Measurements from ENCODE around the gene GALNT12.

The GALNT12 gene

GRCh38 chr9:98797491-98797890 is 10.0 kb upstream of the GALNT12 start:
- TF ChIP-seq, protein P1, sequence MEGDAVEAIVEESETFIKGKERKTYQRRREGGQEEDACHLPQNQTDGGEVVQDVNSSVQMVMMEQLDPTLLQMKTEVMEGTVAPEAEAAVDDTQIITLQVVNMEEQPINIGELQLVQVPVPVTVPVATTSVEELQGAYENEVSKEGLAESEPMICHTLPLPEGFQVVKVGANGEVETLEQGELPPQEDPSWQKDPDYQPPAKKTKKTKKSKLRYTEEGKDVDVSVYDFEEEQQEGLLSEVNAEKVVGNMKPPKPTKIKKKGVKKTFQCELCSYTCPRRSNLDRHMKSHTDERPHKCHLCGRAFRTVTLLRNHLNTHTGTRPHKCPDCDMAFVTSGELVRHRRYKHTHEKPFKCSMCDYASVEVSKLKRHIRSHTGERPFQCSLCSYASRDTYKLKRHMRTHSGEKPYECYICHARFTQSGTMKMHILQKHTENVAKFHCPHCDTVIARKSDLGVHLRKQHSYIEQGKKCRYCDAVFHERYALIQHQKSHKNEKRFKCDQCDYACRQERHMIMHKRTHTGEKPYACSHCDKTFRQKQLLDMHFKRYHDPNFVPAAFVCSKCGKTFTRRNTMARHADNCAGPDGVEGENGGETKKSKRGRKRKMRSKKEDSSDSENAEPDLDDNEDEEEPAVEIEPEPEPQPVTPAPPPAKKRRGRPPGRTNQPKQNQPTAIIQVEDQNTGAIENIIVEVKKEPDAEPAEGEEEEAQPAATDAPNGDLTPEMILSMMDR (IDR thresholded peaks at IDR 0.05; ENCODE audit: insufficient read depth, low read length, missing control alignments): no peak
- DNase-seq (ENCODE audit: low read depth, low spot score): no peak
- H3K4me3 ChIP-seq (ENCODE audit: low read depth, low read length): no peak overlapping the region
- CTCF ChIA-PET: interaction anchor here (0.6 to 15.7 kb wide), 7 partner anchors 10 to 541 kb away, joined by 3 to 202 read pairs (median 3); partner anchors contain the start of gene GALNT12
- POLR2A ChIA-PET: no interaction called here

DNA sequence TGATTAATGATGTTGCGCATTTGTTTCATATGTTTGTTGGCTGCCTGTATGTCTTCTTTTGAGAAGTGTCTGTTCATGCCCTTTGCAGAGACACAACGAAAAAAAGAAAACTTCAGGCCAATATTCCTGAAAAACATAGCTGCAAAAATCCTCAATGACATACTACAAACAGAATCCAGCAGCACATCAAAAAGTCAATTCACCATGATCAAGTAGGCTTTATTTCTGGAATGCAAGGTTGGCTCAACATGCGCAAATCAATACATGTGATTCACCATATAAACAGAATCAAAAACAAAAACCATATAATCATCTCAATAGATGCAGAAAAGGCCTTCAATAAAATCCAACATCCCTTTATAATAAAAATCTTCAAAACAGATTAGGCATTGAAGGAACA is 9.2 kb upstream of the GALNT12 start:
- H3K4me3 ChIP-seq (ENCODE audit: low read depth, low read length): no peak overlapping the region
- TF ChIP-seq, protein P1 (IDR thresholded peaks at IDR 0.05; ENCODE audit: insufficient read depth, low read length, missing control alignments): no peak
- POLR2A ChIA-PET: no interaction called here
- DNase-seq (ENCODE audit: low read depth, low spot score): no peak
- CTCF ChIA-PET: interaction anchor here (1.1 to 15.7 kb wide), 5 partner anchors 9 to 495 kb away, joined by 3 to 202 read pairs (median 4); partner anchors contain the start of gene GALNT12

DNA sequence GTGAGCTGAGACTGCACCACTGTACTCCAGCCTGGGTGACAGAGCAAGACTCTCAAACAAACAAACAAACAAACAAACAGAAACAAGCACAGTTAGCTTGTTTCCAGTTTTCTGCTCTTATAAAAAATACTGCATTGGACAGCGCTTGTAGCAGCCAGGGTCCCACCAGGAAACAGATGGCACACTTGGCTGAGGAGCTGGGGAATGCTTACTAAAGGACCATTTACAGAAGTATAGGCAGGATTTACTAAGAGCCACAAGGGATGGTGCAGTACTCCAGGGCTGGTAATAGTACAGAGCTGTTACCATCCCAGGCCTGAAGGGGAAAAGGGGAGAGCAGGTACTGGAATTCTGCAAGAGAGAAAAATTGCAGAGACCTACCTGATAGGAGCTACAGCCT is 5.9 kb upstream of the GALNT12 start:
- no peak overlapping the region for H3K4me3 ChIP-seq (ENCODE audit: low read depth, low read length)
- no peak for DNase-seq (ENCODE audit: low read depth, low spot score)
- CTCF ChIA-PET: interaction anchor here (1.3 to 12.5 kb wide), 3 partner anchors 7 to 201 kb away, joined by 3 to 116 read pairs (median 13); partner anchors contain the start of gene ANKS6
- TF ChIP-seq, protein P1 (IDR thresholded peaks at IDR 0.05; ENCODE audit: insufficient read depth, low read length, missing control alignments): no peak
- POLR2A ChIA-PET: no interaction called here

- DNase-seq (ENCODE audit: low read depth, low spot score): no peak
- no peak overlapping the region for H3K4me3 ChIP-seq (ENCODE audit: low read depth, low read length)
- POLR2A ChIA-PET: no interaction called here
- TF ChIP-seq, protein P1 (IDR thresholded peaks at IDR 0.05; ENCODE audit: insufficient read depth, low read length, missing control alignments): no peak
- CTCF ChIA-PET: interaction anchor here (1.3 to 12.5 kb wide), 3 partner anchors 7 to 200 kb away, joined by 3 to 116 read pairs (median 13); partner anchors contain the start of gene ANKS6
Observed at GRCh38 chr9:98801969-98802371, 5.5 kb upstream of the GALNT12 start.

DNA sequence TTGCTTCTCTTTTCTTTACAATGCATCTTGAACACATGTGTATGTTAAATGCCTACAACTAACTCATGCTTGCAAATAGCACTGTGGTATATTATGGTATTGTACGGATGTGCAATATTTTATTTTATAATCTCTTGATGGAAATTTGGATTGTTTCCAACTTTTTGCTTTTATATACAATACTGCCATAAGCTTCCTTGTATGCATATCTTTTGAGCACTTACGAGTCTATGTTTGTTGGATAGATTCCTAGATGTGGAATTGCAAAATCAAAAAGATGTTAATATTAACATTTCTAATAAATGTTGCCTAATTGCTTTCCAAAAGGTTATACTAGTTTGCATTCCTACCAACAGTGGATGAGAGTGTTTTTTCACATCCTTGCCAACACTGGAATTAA is 3.4 kb upstream of the GALNT12 start:
- POLR2A ChIA-PET: interaction anchor here (0.7 kb wide), 1 partner anchor 235 kb away, joined by 4 read pairs; no protein-coding TSS in a partner anchor
- no peak overlapping the region for H3K4me3 ChIP-seq (ENCODE audit: low read depth, low read length)
- CTCF ChIA-PET: interaction anchor here (12.5 kb wide), 1 partner anchor 9 kb away, joined by 116 read pairs; the partner anchor contains the start of gene ANKS6
- no peak for DNase-seq (ENCODE audit: low read depth, low spot score)
- TF ChIP-seq, protein P1 (IDR thresholded peaks at IDR 0.05; ENCODE audit: insufficient read depth, low read length, missing control alignments): no peak

DNA sequence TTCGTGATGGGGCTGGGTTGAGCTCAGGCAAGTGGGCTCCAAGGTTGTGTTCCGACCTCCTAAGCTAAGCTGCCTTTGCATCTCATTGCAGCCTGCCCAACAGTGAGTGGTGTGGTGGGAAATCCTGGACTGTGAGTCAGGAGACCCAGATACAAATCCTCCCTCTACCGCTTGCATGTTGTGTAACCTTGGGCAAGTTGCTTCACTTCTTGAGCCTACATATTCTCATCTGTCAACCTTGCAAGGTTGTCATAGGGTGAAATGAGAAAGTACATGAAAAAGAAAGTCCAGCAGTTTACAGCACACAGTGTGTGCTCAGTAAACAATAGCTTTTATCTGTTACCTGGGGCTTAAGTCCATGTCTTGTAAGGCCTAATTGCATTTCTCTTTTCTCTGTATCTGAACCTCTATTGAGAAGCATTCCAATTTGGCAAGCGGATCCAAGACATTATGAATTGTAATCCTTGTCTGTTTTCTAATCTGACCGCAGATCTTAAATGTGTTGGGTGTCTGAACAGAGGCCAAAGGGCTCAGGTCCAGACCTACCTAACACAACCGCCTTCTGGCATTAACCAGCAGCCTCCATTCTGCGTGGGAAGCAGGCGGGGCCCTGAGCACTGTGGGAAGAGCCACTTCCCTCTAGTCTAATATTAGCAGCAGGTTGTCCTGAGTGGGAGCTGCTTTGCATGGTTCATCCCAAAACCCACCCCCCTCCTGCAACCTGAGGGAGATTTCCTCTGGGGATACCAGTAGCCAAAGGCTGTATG is 1.8 kb upstream of the GALNT12 start:
- ChIA-PET POLR2A (no interaction called here), CTCF (interaction anchor here (0.7 to 12.5 kb wide), 14 partner anchors 9 to 490 kb away, joined by 3 to 116 read pairs (median 4); partner anchors contain the start of genes ANKS6 and TGFBR1)
- TF ChIP-seq, protein P1 (IDR thresholded peaks at IDR 0.05; ENCODE audit: insufficient read depth, low read length, missing control alignments): no peak
- no peak overlapping the region for H3K4me3 ChIP-seq (ENCODE audit: low read depth, low read length)
- no peak for DNase-seq (ENCODE audit: low read depth, low spot score)

Data from AG04449 (cell line).